GM18499 (cell line): ENCODE measurements around the gene PPP1R3G.

Experiments
- ATAC-seq: cut with Tn5 transposase; IDR thresholded peaks from one replicate; pipeline ENCODE4 v1.9.1; 2021; ENCODE audit warnings: moderate number of reproducible peaks; ENCODE audit not compliant: insufficient read depth, unreplicated experiment

Gene PPP1R3G

DNA sequence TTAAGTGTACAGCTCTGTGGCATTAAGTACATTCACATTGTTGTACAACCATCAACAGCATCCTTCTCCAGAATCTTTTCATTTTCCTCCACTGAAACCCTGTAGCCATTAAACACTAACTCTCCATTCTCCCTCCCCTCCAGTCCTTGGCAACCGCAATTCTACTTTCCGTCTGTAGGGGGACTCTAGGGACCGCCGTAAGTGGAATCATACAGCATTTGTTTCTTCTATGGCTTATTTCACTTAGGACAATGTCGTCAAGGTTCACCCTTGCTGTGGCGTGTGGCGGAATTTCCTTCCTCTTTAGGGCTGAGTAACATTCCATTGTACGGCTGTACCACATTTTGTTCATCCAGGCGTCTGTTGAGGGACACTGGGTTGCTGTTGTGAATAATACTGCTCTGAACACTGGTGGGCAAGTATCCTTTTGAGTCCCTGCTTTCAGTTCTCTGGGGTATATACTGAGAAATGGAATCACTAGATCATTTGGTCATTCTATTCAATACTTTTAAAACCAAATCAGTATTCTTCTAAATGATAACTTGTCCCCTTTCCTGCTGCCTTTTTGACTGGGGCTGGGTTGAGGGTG is 50.7 kb downstream of the PPP1R3G start:
- ATAC-seq: no peak

GRCh38 chr6:5136851-5137250 is 51.7 kb downstream of the PPP1R3G start:
- ATAC-seq: no peak
